Keratinocyte (primary cell): Measurements from ENCODE around the gene OLFM2.

Experiments
- EZH2 ChIP-seq: IDR thresholded peaks from one replicate; pipeline ENCODE4 v1.6.1; 2012; ENCODE audit warnings: inconsistent platforms, mild to moderate bottlenecking, low read length, moderate library complexity
- TF ChIP-seq, protein P1 (sequence below), 3 experiments: IDR thresholded peaks in 1 of 3; conservative IDR thresholded peaks in 1 of 3; optimal IDR thresholded peaks in 1 of 3; 2 replicates in 2 of 3; 3 replicates in 1 of 3; pipeline versions ENCODE3 to v1.5.1; 2011; ENCODE audit warnings: low read length in 3 of 3, mild to moderate bottlenecking in 3 of 3, moderate library complexity in 2 of 3, control low read depth in 1 of 3, inconsistent platforms in 1 of 3; ENCODE audit not compliant: insufficient read depth in 2 of 3; ENCODE audit errors: extremely low read depth in 1 of 3

DNA sequence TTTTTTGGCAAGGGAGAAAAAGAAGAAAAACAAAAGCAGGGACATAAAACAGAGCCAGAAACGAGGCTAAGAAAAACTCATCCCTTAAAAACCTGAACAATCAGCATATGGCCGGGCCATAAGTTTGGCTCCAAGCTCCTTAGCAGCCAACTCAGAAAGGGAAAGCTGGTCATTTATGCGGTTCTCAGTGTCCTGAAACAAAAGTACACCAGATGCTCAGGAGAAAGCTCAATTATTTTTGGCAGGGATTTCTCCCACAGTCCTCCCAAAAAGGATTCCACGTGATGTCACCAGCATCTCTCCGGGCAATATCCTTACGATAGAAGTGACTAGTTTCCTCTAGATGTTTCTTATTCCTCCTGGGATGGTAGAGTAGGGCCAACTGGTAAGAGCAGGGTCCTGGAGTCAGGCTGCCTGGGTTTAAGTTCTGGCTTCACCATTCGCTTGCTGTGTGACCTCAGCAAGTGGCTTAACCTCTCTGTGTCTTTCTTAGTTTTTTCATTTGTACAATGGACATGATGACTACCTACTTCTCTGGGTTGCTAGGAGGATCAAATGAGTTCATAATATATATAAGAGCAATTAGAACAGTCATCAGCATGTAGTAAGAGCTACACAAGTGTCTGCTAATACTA, 67.2 kb downstream of the OLFM2 start:
- TF ChIP-seq, protein P1, sequence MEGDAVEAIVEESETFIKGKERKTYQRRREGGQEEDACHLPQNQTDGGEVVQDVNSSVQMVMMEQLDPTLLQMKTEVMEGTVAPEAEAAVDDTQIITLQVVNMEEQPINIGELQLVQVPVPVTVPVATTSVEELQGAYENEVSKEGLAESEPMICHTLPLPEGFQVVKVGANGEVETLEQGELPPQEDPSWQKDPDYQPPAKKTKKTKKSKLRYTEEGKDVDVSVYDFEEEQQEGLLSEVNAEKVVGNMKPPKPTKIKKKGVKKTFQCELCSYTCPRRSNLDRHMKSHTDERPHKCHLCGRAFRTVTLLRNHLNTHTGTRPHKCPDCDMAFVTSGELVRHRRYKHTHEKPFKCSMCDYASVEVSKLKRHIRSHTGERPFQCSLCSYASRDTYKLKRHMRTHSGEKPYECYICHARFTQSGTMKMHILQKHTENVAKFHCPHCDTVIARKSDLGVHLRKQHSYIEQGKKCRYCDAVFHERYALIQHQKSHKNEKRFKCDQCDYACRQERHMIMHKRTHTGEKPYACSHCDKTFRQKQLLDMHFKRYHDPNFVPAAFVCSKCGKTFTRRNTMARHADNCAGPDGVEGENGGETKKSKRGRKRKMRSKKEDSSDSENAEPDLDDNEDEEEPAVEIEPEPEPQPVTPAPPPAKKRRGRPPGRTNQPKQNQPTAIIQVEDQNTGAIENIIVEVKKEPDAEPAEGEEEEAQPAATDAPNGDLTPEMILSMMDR (optimal IDR thresholded peaks at IDR 0.05 in 1 of 3, IDR thresholded peaks at IDR 0.05 in 1 of 3, conservative IDR thresholded peaks at IDR 0.05 in 1 of 3; ENCODE audit: extremely low read depth in 1 of 3, insufficient read depth in 2 of 3, low read length in 3 of 3): no peak
- TF ChIP-seq EZH2: no peak
